Measurements from ENCODE around the gene TRIM60.

DNA sequence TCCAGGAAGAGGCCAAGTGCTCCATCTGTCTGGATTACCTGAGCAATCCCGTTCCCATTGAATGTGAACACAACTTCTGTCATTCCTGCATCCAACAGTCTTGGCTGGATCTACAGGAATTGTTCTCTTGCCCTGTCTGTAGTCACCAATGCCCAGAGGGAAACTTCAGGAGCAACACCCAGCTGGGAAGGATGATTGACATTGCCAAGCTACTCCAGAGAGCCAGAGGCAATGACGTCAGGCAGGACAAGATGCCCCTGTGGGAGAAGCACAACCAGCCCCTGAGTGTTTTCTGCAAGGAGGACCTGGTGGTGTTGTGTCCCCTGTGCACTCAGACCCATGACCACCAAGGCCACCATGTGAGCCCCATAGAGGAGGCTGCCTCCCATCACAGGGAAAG lies 21.3 kb upstream of the TRIM60 start:
- no peak for TF ChIP-seq CTCF (IDR thresholded peaks at IDR 0.05)
- TF ChIP-seq ZFX (IDR thresholded peaks at IDR 0.05; ENCODE audit: borderline replicate concordance) = no peak
